HCT116 (cell line): ENCODE results near the gene LSM7. TPM values are rescaled to one million over a fixed set of nuclear protein-coding genes. Genes with fewer than 3 reads are reported as not detected.

Experiments
- ATF3 ChIP-seq: IDR thresholded peaks from 2 replicates; pipeline ENCODE4 v1.6.1; 2012
- CTCF ChIP-seq, 3 experiments: fragments of 200-600 bp in 1 of 3; sonication (generic) in 1 of 3; IDR thresholded peaks in 2 of 3; conservative IDR thresholded peaks in 1 of 3; 2 replicates each; pipeline ENCODE4 v1.5.1; 2012 to 2017; ENCODE audit warnings: low read depth in 2 of 3, low read length in 2 of 3, antibody characterized with exemption in 1 of 3, borderline replicate concordance in 1 of 3, control low read depth in 1 of 3, mild to moderate bottlenecking in 1 of 3, mixed read lengths in 1 of 3, mixed run types in 1 of 3, moderate library complexity in 1 of 3; ENCODE audit not compliant: insufficient read depth in 1 of 3
- ELF1 ChIP-seq: IDR thresholded peaks from 2 replicates; pipeline ENCODE4 v1.6.1; 2012; ENCODE audit warnings: low read depth, borderline replicate concordance
- FOSL1 ChIP-seq: IDR thresholded peaks from 2 replicates; pipeline ENCODE4 v1.6.1; 2012; ENCODE audit warnings: low read depth
- JUND ChIP-seq: IDR thresholded peaks from 2 replicates; pipeline ENCODE4 v1.6.1; 2012
- MAX ChIP-seq: IDR thresholded peaks from 2 replicates; pipeline ENCODE4 v1.6.1; 2012
- SRF ChIP-seq: IDR thresholded peaks from 2 replicates; pipeline ENCODE4 v1.6.1; 2012; ENCODE audit warnings: low read depth
- ZBTB33 ChIP-seq: IDR thresholded peaks from 2 replicates; pipeline ENCODE4 v1.6.1; 2011; ENCODE audit warnings: mild to moderate bottlenecking, low read length, moderate library complexity; ENCODE audit not compliant: insufficient replicate concordance; ENCODE audit errors: extremely low read depth
- ZNF274 ChIP-seq: fragments of 200-500 bp; sonication (Bioruptor generic); IDR thresholded peaks from 2 replicates; pipeline ENCODE4 v1.6.1; 2014; ENCODE audit warnings: mild to moderate bottlenecking, low read depth, low read length, inconsistent platforms
- total RNA-seq: library from RNA; stranded (reverse); gene quantifications from one replicate; pipeline ENCODE4 v1.2.1, GENCODE V29; 2021; ENCODE audit not compliant: unreplicated experiment

Gene LSM7
- total RNA-seq, 1 experiment from 2014 or later = 190 TPM

- no peak for TF ChIP-seq ZBTB33
- TF ChIP-seq JUND = no peak
- TF ChIP-seq ELF1 = no peak
- no peak for TF ChIP-seq CTCF (IDR thresholded peaks at IDR 0.05 in 2 of 3, conservative IDR thresholded peaks at IDR 0.05 in 1 of 3; ENCODE audit: borderline replicate concordance in 1 of 3, insufficient read depth in 1 of 3, low read depth in 2 of 3, low read length in 2 of 3)
- TF ChIP-seq FOSL1 = no peak
- no peak for TF ChIP-seq SRF
- TF ChIP-seq ZNF274 = no peak
- TF ChIP-seq MAX = no peak
- TF ChIP-seq ATF3 = no peak
These were observed 4.8 kb upstream of the LSM7 start (continued) for GRCh38 chr19:2333027-2333806.
